Endothelial cell of hepatic sinusoid (primary cell): ENCODE results near the gene KRTAP20-1.

ENCODE experiments used
- in situ Hi-C: cut with HindIII; loops from 2 replicates; pipeline ENCODE4 v1.10.0; 2017; ENCODE audit warnings: low sequenced_read_pairs

KRTAP20-1 gene

GRCh38 chr21:30616125-30616524 lies at the start of gene KRTAP20-1:
KRTAP20-1 (plus strand) TSS chr21:30616425; CDS start chr21:30616455, 30 bp downstream.
- in situ Hi-C loops, result no loop called here

GRCh38 chr21:30567617-30568016 lies 48.6 kb upstream of the KRTAP20-1 start:
- in situ Hi-C loops, result no loop called here

- in situ Hi-C loops, result no loop called here
Measured at GRCh38 chr21:30577766-30578165, 38.5 kb upstream of the KRTAP20-1 start.

- in situ Hi-C loops, result no loop called here
Measured at GRCh38 chr21:30579346-30579745, 36.9 kb upstream of the KRTAP20-1 start.

- in situ Hi-C loops, result no loop called here
Measured at GRCh38 chr21:30580132-30580531, 36.1 kb upstream of the KRTAP20-1 start.

GRCh38 chr21:30582870-30583269 lies 33.4 kb upstream of the KRTAP20-1 start:
- in situ Hi-C loops, result no loop called here

- in situ Hi-C loops, result no loop called here
Measured at GRCh38 chr21:30590297-30590696, 25.9 kb upstream of the KRTAP20-1 start, which contains the start of gene KRTAP22-2. KRTAP22-2 (minus strand) TSS chr21:30590397.

- in situ Hi-C loops, result no loop called here
Measured at GRCh38 chr21:30592140-30592539, 24.1 kb upstream of the KRTAP20-1 start, which contains the start of gene KRTAP6-3. KRTAP6-3 (plus strand) TSS chr21:30592440; CDS start chr21:30592446, 6 bp downstream.

GRCh38 chr21:30598802-30599201 lies 17.4 kb upstream of the KRTAP20-1 start, which contains the start of gene KRTAP6-2:
KRTAP6-2 (minus strand) TSS chr21:30598902; CDS start chr21:30598874, 28 bp downstream.
- in situ Hi-C loops, result no loop called here

- in situ Hi-C loops, result no loop called here
Measured at GRCh38 chr21:30600787-30601186, 15.4 kb upstream of the KRTAP20-1 start, which contains the start of gene KRTAP22-1. KRTAP22-1 (plus strand) TSS chr21:30601087.

GRCh38 chr21:30605968-30606367 lies 10.3 kb upstream of the KRTAP20-1 start:
- in situ Hi-C loops, result no loop called here

GRCh38 chr21:30612132-30612531 lies 4.1 kb upstream of the KRTAP20-1 start:
- in situ Hi-C loops, result no loop called here

- in situ Hi-C loops, result no loop called here
Measured at GRCh38 chr21:30613836-30614235, 2.4 kb upstream of the KRTAP20-1 start, which contains the start of gene KRTAP6-1. KRTAP6-1 (minus strand) TSS chr21:30613930; CDS start chr21:30613904, 26 bp downstream.

- in situ Hi-C loops, result no loop called here
Measured at GRCh38 chr21:30615199-30615598, 1.0 kb upstream of the KRTAP20-1 start.

GRCh38 chr21:30620080-30620479 lies 3.9 kb downstream of the KRTAP20-1 start:
- in situ Hi-C loops, result no loop called here

- in situ Hi-C loops, result no loop called here
Measured at GRCh38 chr21:30620522-30620921, 4.3 kb downstream of the KRTAP20-1 start, which contains the start of gene KRTAP20-4. KRTAP20-4 (plus strand) TSS chr21:30620627.

GRCh38 chr21:30623362-30623761 lies 7.1 kb downstream of the KRTAP20-1 start:
- in situ Hi-C loops, result no loop called here

GRCh38 chr21:30625449-30626165 lies 9.4 kb downstream of the KRTAP20-1 start:
- in situ Hi-C loops, result no loop called here

- in situ Hi-C loops, result no loop called here
Measured at GRCh38 chr21:30628109-30628508, 11.9 kb downstream of the KRTAP20-1 start.

GRCh38 chr21:30629200-30629599 lies 13.0 kb downstream of the KRTAP20-1 start:
- in situ Hi-C loops, result no loop called here

- in situ Hi-C loops, result no loop called here
Measured at GRCh38 chr21:30634906-30635305, 18.7 kb downstream of the KRTAP20-1 start, which contains the start of gene KRTAP20-2. KRTAP20-2 (plus strand) TSS chr21:30635206; CDS start chr21:30635264, 58 bp downstream.

- in situ Hi-C loops, result no loop called here
Measured at GRCh38 chr21:30638686-30639085, 22.5 kb downstream of the KRTAP20-1 start.
